Caco-2 (cell line): ENCODE data around the gene DLGAP4. TPM values are rescaled to one million over a fixed set of nuclear protein-coding genes. Genes with fewer than 3 reads are reported as not detected.
A peak's percentile ranks its signal among the peaks of the same experiment; 100 is the strongest.

Experiments used
- BruUV-seq: library from RNA; stranded (reverse); fragments of 400-500 nt; replicated peaks from 2 replicates; lab custom pipeline; 2021; lab: Mats Ljungman, UMichigan
- CTCF ChIA-PET: fragments of 300-600 bp; sonication (Branson Sonifier 250); formaldehyde crosslinking; loops from one replicate; lab custom pipeline; 2022; ENCODE audit warnings: antibody characterized with exemption; lab: Charles Lee
- POLR2A ChIA-PET: fragments of 300-600 bp; sonication (Branson Sonifier 250); formaldehyde crosslinking; loops from one replicate; lab custom pipeline; 2022; ENCODE audit warnings: antibody characterized with exemption; lab: Charles Lee
- DNase-seq, 2 experiments: peaks; one replicate each; pipeline versions ENCODE4 v3.0.0 to v3.0.0-alpha.2; 2020 to 2022
- H3K27me3 ChIP-seq: replicated peaks from 2 replicates; pipeline ENCODE4 v1.6.0; 2011; ENCODE audit warnings: low read length; ENCODE audit not compliant: control insufficient read depth, insufficient read depth
- H3K36me3 ChIP-seq: 2 replicates; pipeline ENCODE4 v1.5.1; 2011; ENCODE audit warnings: low read length; ENCODE audit not compliant: control insufficient read depth, insufficient read depth
- H3K4me1 ChIP-seq: fragments of 250-450 bp; sonication (Bioruptor Pico); 2 replicates; pipeline ENCODE4 v1.5.1; 2020; ENCODE audit warnings: mild to moderate bottlenecking
- H3K4me3 ChIP-seq: 2 replicates; pipeline ENCODE4 v1.5.1; 2011; ENCODE audit warnings: low read depth, mild to moderate bottlenecking, control low read depth, low read length
- H3K9me3 ChIP-seq: fragments of 250-450 bp; sonication (Bioruptor Pico); 2 replicates; pipeline ENCODE4 v1.5.1; 2020; ENCODE audit warnings: mild to moderate bottlenecking, moderate library complexity
- H3K27ac Mint-ChIP-seq: one replicate; pipeline ENCODE4 v1.8.0; 2022; ENCODE audit warnings: mixed read lengths; ENCODE audit not compliant: unreplicated experiment
- H3K27me3 Mint-ChIP-seq: one replicate; pipeline ENCODE4 v1.8.0; 2022; ENCODE audit warnings: mixed read lengths; ENCODE audit not compliant: insufficient read depth, unreplicated experiment
- H3K36me3 Mint-ChIP-seq: one replicate; pipeline ENCODE4 v1.8.0; 2022; ENCODE audit warnings: mild to moderate bottlenecking, mixed read lengths; ENCODE audit not compliant: insufficient read depth, unreplicated experiment
- H3K4me1 Mint-ChIP-seq: one replicate; pipeline ENCODE4 v1.8.0; 2022; ENCODE audit warnings: low read depth, mixed read lengths; ENCODE audit not compliant: unreplicated experiment
- H3K4me3 Mint-ChIP-seq: one replicate; pipeline ENCODE4 v1.8.0; 2022; ENCODE audit warnings: mild to moderate bottlenecking, moderate library complexity, mixed read lengths; ENCODE audit not compliant: unreplicated experiment
- H3K9me3 Mint-ChIP-seq: one replicate; pipeline ENCODE4 v1.8.0; 2022; ENCODE audit warnings: mixed read lengths; ENCODE audit not compliant: unreplicated experiment
- CTCF ChIP-seq, 2 experiments: fragments of 200-600 bp in 1 of 2; IDR thresholded peaks; 1 replicate in 1 of 2; 2 replicates in 1 of 2; pipeline versions ENCODE4 v1.5.1 to v1.8.0; 2011 to 2022; ENCODE audit warnings: antibody characterized with exemption in 1 of 2, control low read depth in 1 of 2, inconsistent platforms in 1 of 2, low read depth in 1 of 2, low read length in 1 of 2, mild to moderate bottlenecking in 1 of 2, moderate library complexity in 1 of 2; ENCODE audit not compliant: insufficient read depth in 1 of 2, severe bottlenecking in 1 of 2, unreplicated experiment in 1 of 2
- intact Hi-C: fragments of 100-400 bp; cut with micrococcal nuclease; formaldehyde crosslinking; loops from one replicate; pipeline ENCODE4 v1.10.0; 2022; ENCODE audit not compliant: unreplicated experiment
- total RNA-seq: library from RNA; stranded (reverse); gene quantifications from 2 replicates; pipeline ENCODE4 v1.2.3, GENCODE V29; 2022

DLGAP4 gene
- total RNA-seq, 1 experiment from 2014 or later: 122 TPM

GRCh38 chr20:36490191-36490590, 184.1 kb downstream of the DLGAP4 start:
- no peaks in the 10 kb centered on the region for H3K27me3 Mint-ChIP-seq
- peaks cover 4% of the 10 kb centered on the region; the same call in 1 of the 2 replicates for H3K4me1 ChIP-seq
- no peak for TF ChIP-seq CTCF (IDR thresholded peaks at IDR 0.05; ENCODE audit: insufficient read depth in 1 of 2, low read depth in 1 of 2, low read length in 1 of 2, severe bottlenecking in 1 of 2, unreplicated experiment in 1 of 2)
- H3K4me3 ChIP-seq: no peak overlapping the region
- peaks cover 6% of the 10 kb centered on the region for H3K4me1 Mint-ChIP-seq
- H3K36me3 Mint-ChIP-seq: peaks cover 21% of the 10 kb centered on the region
- no peaks in the 10 kb centered on the region for H3K27me3 ChIP-seq
- intact Hi-C loops: no loop called here
- no TSS peak for BruUV-seq
- H3K9me3 Mint-ChIP-seq: no peaks in the 10 kb centered on the region
- H3K9me3 ChIP-seq: no peaks in the 10 kb centered on the region
- ChIA-PET CTCF (no interaction called here), POLR2A (no interaction called here)
- no peak for DNase-seq
- H3K4me3 Mint-ChIP-seq: no peak overlapping the region
- H3K36me3 ChIP-seq: 0 out of 2 replicates have a peak, but pooled peaks cover 1% of the 10 kb centered on the region
- H3K27ac Mint-ChIP-seq: no peak overlapping the region

GRCh38 chr20:36491901-36492617, 185.9 kb downstream of the DLGAP4 start:
- peaks cover 37% of the 10 kb centered on the region for H3K36me3 Mint-ChIP-seq
- H3K4me1 ChIP-seq: no peaks in the 10 kb centered on the region
- TF ChIP-seq CTCF (IDR thresholded peaks at IDR 0.05; ENCODE audit: insufficient read depth in 1 of 2, low read depth in 1 of 2, low read length in 1 of 2, severe bottlenecking in 1 of 2, unreplicated experiment in 1 of 2): no peak
- no peak for DNase-seq
- intact Hi-C loops: no loop called here
- H3K9me3 ChIP-seq: no peaks in the 10 kb centered on the region
- CTCF ChIA-PET: interaction anchor here (2.0 kb wide), 1 partner anchor 289 kb away, joined by 4 read pairs; no protein-coding TSS in a partner anchor
- no peaks in the 10 kb centered on the region for H3K9me3 Mint-ChIP-seq
- no peak overlapping the region for H3K27ac Mint-ChIP-seq
- BruUV-seq: no TSS peak
- no peaks in the 10 kb centered on the region for H3K4me1 Mint-ChIP-seq
- H3K27me3 ChIP-seq: no peaks in the 10 kb centered on the region
- no peaks in the 10 kb centered on the region for H3K27me3 Mint-ChIP-seq
- POLR2A ChIA-PET: interaction anchor here (1.1 kb wide), 1 partner anchor 12 kb away, joined by 3 read pairs; no protein-coding TSS in a partner anchor
- H3K36me3 ChIP-seq: peaks cover 6% of the 10 kb centered on the region; the same call in 1 of the 2 replicates
- H3K4me3 ChIP-seq: no peak overlapping the region
- no peak overlapping the region for H3K4me3 Mint-ChIP-seq

GRCh38 chr20:36493051-36493800, 187.1 kb downstream of the DLGAP4 start:
- H3K36me3 Mint-ChIP-seq: peaks cover 46% of the 10 kb centered on the region
- no peaks in the 10 kb centered on the region for H3K4me1 Mint-ChIP-seq
- POLR2A ChIA-PET: no interaction called here
- TF ChIP-seq CTCF (IDR thresholded peaks at IDR 0.05; ENCODE audit: insufficient read depth in 1 of 2, low read depth in 1 of 2, low read length in 1 of 2, severe bottlenecking in 1 of 2, unreplicated experiment in 1 of 2): peak; percentile 47 to 62
- Histone ChIP-seq H3K4me1 (no peaks in the 10 kb centered on the region; the same call in 1 of the 2 replicates), H3K36me3 (peaks cover 5% of the 10 kb centered on the region), H3K9me3 (no peaks in the 10 kb centered on the region), H3K4me3 (no peak overlapping the region), H3K27me3 (no peaks in the 10 kb centered on the region)
- H3K9me3 Mint-ChIP-seq: no peaks in the 10 kb centered on the region
- BruUV-seq: no TSS peak
- intact Hi-C loops: no loop called here
- peak in 1 of 2 experiments; percentile 55 for DNase-seq
- H3K27ac Mint-ChIP-seq: no peak overlapping the region
- H3K4me3 Mint-ChIP-seq: no peak overlapping the region
- CTCF ChIA-PET: interaction anchor here (0.8 to 2.0 kb wide), 4 partner anchors 20 to 290 kb away, joined by 4 to 8 read pairs (median 4); no protein-coding TSS in a partner anchor
- no peaks in the 10 kb centered on the region for H3K27me3 Mint-ChIP-seq
